PFSK-1 (cell line): ENCODE data around the gene GGT1.

Source experiments
- FOXP2 ChIP-seq: optimal IDR thresholded peaks from 2 replicates; pipeline ENCODE3; 2011; ENCODE audit warnings: borderline replicate concordance, control low read depth, inconsistent platforms; ENCODE audit not compliant: insufficient read depth; ENCODE audit errors: extremely low read length, extremely low read depth
- POLR2AphosphoS5 ChIP-seq: IDR thresholded peaks from 2 replicates; pipeline ENCODE4 v1.6.1; 2012; ENCODE audit warnings: low read depth, mild to moderate bottlenecking, control low read depth, low read length, moderate library complexity
- REST ChIP-seq, 2 experiments: IDR thresholded peaks; 2 replicates each; pipeline versions ENCODE4 v1.6.1 to v1.8.0; 2011 to 2012; ENCODE audit warnings: low read depth in 2 of 2, low read length in 2 of 2, control low read depth in 1 of 2, inconsistent platforms in 1 of 2, mild to moderate bottlenecking in 1 of 2, moderate library complexity in 1 of 2; ENCODE audit not compliant: insufficient read depth in 1 of 2
- SIN3A ChIP-seq: IDR thresholded peaks from 2 replicates; pipeline ENCODE4 v1.6.1; 2012; ENCODE audit warnings: mild to moderate bottlenecking, low read length, moderate library complexity, borderline replicate concordance; ENCODE audit not compliant: insufficient read depth
- TAF1 ChIP-seq: IDR thresholded peaks from 2 replicates; pipeline ENCODE4 v1.6.1; 2012; ENCODE audit warnings: low read length, control low read depth, borderline replicate concordance; ENCODE audit not compliant: insufficient read depth

The GGT1 gene

GRCh38 chr22:24588757-24589481, 14.1 kb upstream of the GGT1 start:
- TF ChIP-seq TAF1 (no peak), FOXP2 (no peak), POLR2AphosphoS5 (no peak), REST (IDR thresholded peaks at IDR 0.05; ENCODE audit: insufficient read depth in 1 of 2, low read depth in 2 of 2, low read length in 2 of 2) (no peak), SIN3A (no peak)

GRCh38 chr22:24589518-24590030, 13.4 kb upstream of the GGT1 start:
- no peak for TF ChIP-seq TAF1
- no peak for TF ChIP-seq POLR2AphosphoS5
- no peak for TF ChIP-seq FOXP2
- TF ChIP-seq REST (IDR thresholded peaks at IDR 0.05; ENCODE audit: insufficient read depth in 1 of 2, low read depth in 2 of 2, low read length in 2 of 2), result no peak
- no peak for TF ChIP-seq SIN3A

- TF ChIP-seq TAF1, result no peak
- no peak for TF ChIP-seq POLR2AphosphoS5
- TF ChIP-seq SIN3A, result no peak
- no peak for TF ChIP-seq REST (IDR thresholded peaks at IDR 0.05; ENCODE audit: insufficient read depth in 1 of 2, low read depth in 2 of 2, low read length in 2 of 2)
- TF ChIP-seq FOXP2, result no peak
Measured at GRCh38 chr22:24590596-24591173, 12.3 kb upstream of the GGT1 start.

- TF ChIP-seq POLR2AphosphoS5 (no peak), TAF1 (no peak), FOXP2 (no peak), SIN3A (no peak), REST (IDR thresholded peaks at IDR 0.05; ENCODE audit: insufficient read depth in 1 of 2, low read depth in 2 of 2, low read length in 2 of 2) (no peak)
Measured at GRCh38 chr22:24591286-24591830, 11.6 kb upstream of the GGT1 start.
